ENCODE results near the gene STK32C. TPM values are rescaled to one million over a fixed set of nuclear protein-coding genes. Genes with fewer than 3 reads are reported as not detected.

The STK32C gene
- total RNA-seq, 1 donor from 2014 or later: 13.6 TPM

GRCh38 chr10:132228616-132229015 lies 79.1 kb downstream of the STK32C start:
- TF ChIP-seq CTCF (IDR thresholded peaks at IDR 0.05; ENCODE audit: insufficient read depth, low read depth, low read length) (no peak), EZH2 (IDR thresholded peaks at IDR 0.05; ENCODE audit: insufficient read depth, low read length) (no peak)
- no peaks in the 10 kb centered on the region for H3K79me2 ChIP-seq (ENCODE audit: insufficient read depth, low read length)
- no peak overlapping the region for H3K4me3 ChIP-seq (ENCODE audit: insufficient read depth, low read depth, low read length)
- no peak overlapping the region for H2AFZ ChIP-seq (ENCODE audit: low read depth, low read length)
- H3K4me1 ChIP-seq (ENCODE audit: insufficient read depth, low read length): no peaks in the 10 kb centered on the region
- Mint-ChIP-seq H3K4me1 (ENCODE audit: low read depth, unreplicated experiment) (peaks cover 2% of the 10 kb centered on the region), H3K4me3 (ENCODE audit: unreplicated experiment) (no peak overlapping the region), H3K27me3 (ENCODE audit: low read depth, unreplicated experiment) (peaks cover 13% of the 10 kb centered on the region), H3K27ac (ENCODE audit: unreplicated experiment) (no peak overlapping the region), H3K36me3 (ENCODE audit: low read depth, unreplicated experiment) (peaks cover 3% of the 10 kb centered on the region), H3K9me3 (ENCODE audit: unreplicated experiment) (no peaks in the 10 kb centered on the region)
- H3K4me2 ChIP-seq (ENCODE audit: low read length): no peak overlapping the region
- DNase-seq (ENCODE audit: low read depth) (no peak), FAIRE-seq (no peak)
- H3K9me3 ChIP-seq (ENCODE audit: insufficient read depth, low read depth, low read length): no peaks in the 10 kb centered on the region
- H3K27ac ChIP-seq (ENCODE audit: low read depth, low read length): no peak overlapping the region
- H4K20me1 ChIP-seq (ENCODE audit: insufficient read depth, low read length): no peaks in the 10 kb centered on the region
- H3K27me3 ChIP-seq (ENCODE audit: insufficient read depth, low read length): no peaks in the 10 kb centered on the region
- H3K36me3 ChIP-seq (ENCODE audit: insufficient read depth, low read length): no peaks in the 10 kb centered on the region
- H3K9ac ChIP-seq (ENCODE audit: low read length): no peak overlapping the region

GRCh38 chr10:132227851-132228390 lies 79.8 kb downstream of the STK32C start:
- no peaks in the 10 kb centered on the region for H4K20me1 ChIP-seq (ENCODE audit: insufficient read depth, low read length)
- Mint-ChIP-seq H3K27me3 (ENCODE audit: low read depth, unreplicated experiment) (peaks cover 13% of the 10 kb centered on the region), H3K36me3 (ENCODE audit: low read depth, unreplicated experiment) (peaks cover 3% of the 10 kb centered on the region), H3K27ac (ENCODE audit: unreplicated experiment) (no peak overlapping the region), H3K4me3 (ENCODE audit: unreplicated experiment) (no peak overlapping the region), H3K9me3 (ENCODE audit: unreplicated experiment) (no peaks in the 10 kb centered on the region), H3K4me1 (ENCODE audit: low read depth, unreplicated experiment) (peaks cover 2% of the 10 kb centered on the region)
- H3K4me2 ChIP-seq (ENCODE audit: low read length): no peak overlapping the region
- no peaks in the 10 kb centered on the region for H3K27me3 ChIP-seq (ENCODE audit: insufficient read depth, low read length)
- H3K4me1 ChIP-seq (ENCODE audit: insufficient read depth, low read length): no peaks in the 10 kb centered on the region
- FAIRE-seq (no peak), DNase-seq (ENCODE audit: low read depth) (no peak)
- no peak overlapping the region for H3K9ac ChIP-seq (ENCODE audit: low read length)
- no peak overlapping the region for H3K27ac ChIP-seq (ENCODE audit: low read depth, low read length)
- no peaks in the 10 kb centered on the region for H3K9me3 ChIP-seq (ENCODE audit: insufficient read depth, low read depth, low read length)
- no peak overlapping the region for H3K4me3 ChIP-seq (ENCODE audit: insufficient read depth, low read depth, low read length)
- H3K36me3 ChIP-seq (ENCODE audit: insufficient read depth, low read length): no peaks in the 10 kb centered on the region
- TF ChIP-seq EZH2 (IDR thresholded peaks at IDR 0.05; ENCODE audit: insufficient read depth, low read length) (no peak), CTCF (IDR thresholded peaks at IDR 0.05; ENCODE audit: insufficient read depth, low read depth, low read length) (no peak)
- no peaks in the 10 kb centered on the region for H3K79me2 ChIP-seq (ENCODE audit: insufficient read depth, low read length)
- H2AFZ ChIP-seq (ENCODE audit: low read depth, low read length): no peak overlapping the region

GRCh38 chr10:132226586-132227405 lies 81.0 kb downstream of the STK32C start:
- H3K4me1 Mint-ChIP-seq (ENCODE audit: low read depth, unreplicated experiment): peaks cover 2% of the 10 kb centered on the region
- Histone ChIP-seq H3K4me3 (ENCODE audit: insufficient read depth, low read depth, low read length) (no peak overlapping the region), H3K27me3 (ENCODE audit: insufficient read depth, low read length) (no peaks in the 10 kb centered on the region), H3K9me3 (ENCODE audit: insufficient read depth, low read depth, low read length) (no peaks in the 10 kb centered on the region), H3K4me2 (ENCODE audit: low read length) (no peak overlapping the region), H4K20me1 (ENCODE audit: insufficient read depth, low read length) (no peaks in the 10 kb centered on the region), H3K9ac (ENCODE audit: low read length) (no peak overlapping the region), H3K4me1 (ENCODE audit: insufficient read depth, low read length) (no peaks in the 10 kb centered on the region), H3K27ac (ENCODE audit: low read depth, low read length) (no peak overlapping the region), H2AFZ (ENCODE audit: low read depth, low read length) (no peak overlapping the region), H3K79me2 (ENCODE audit: insufficient read depth, low read length) (no peaks in the 10 kb centered on the region), H3K36me3 (ENCODE audit: insufficient read depth, low read length) (no peaks in the 10 kb centered on the region)
- H3K27me3 Mint-ChIP-seq (ENCODE audit: low read depth, unreplicated experiment): peaks cover 6% of the 10 kb centered on the region
- H3K36me3 Mint-ChIP-seq (ENCODE audit: low read depth, unreplicated experiment): peaks cover 4% of the 10 kb centered on the region
- no peak overlapping the region for H3K27ac Mint-ChIP-seq (ENCODE audit: unreplicated experiment)
- TF ChIP-seq CTCF (IDR thresholded peaks at IDR 0.05; ENCODE audit: insufficient read depth, low read depth, low read length) (no peak), EZH2 (IDR thresholded peaks at IDR 0.05; ENCODE audit: insufficient read depth, low read length) (no peak)
- H3K4me3 Mint-ChIP-seq (ENCODE audit: unreplicated experiment): no peak overlapping the region
- H3K9me3 Mint-ChIP-seq (ENCODE audit: unreplicated experiment): no peaks in the 10 kb centered on the region
- DNase-seq (ENCODE audit: low read depth): no peak
- FAIRE-seq: no peak
